ENCODE measurements around the gene PRKCE. TPM values are rescaled to one million over a fixed set of nuclear protein-coding genes. Genes with fewer than 3 reads are reported as not detected.

PRKCE gene
- total RNA-seq, 2 experiments from 2014 or later: 24.9 to 26.2 TPM

- TF ChIP-seq, protein P1, sequence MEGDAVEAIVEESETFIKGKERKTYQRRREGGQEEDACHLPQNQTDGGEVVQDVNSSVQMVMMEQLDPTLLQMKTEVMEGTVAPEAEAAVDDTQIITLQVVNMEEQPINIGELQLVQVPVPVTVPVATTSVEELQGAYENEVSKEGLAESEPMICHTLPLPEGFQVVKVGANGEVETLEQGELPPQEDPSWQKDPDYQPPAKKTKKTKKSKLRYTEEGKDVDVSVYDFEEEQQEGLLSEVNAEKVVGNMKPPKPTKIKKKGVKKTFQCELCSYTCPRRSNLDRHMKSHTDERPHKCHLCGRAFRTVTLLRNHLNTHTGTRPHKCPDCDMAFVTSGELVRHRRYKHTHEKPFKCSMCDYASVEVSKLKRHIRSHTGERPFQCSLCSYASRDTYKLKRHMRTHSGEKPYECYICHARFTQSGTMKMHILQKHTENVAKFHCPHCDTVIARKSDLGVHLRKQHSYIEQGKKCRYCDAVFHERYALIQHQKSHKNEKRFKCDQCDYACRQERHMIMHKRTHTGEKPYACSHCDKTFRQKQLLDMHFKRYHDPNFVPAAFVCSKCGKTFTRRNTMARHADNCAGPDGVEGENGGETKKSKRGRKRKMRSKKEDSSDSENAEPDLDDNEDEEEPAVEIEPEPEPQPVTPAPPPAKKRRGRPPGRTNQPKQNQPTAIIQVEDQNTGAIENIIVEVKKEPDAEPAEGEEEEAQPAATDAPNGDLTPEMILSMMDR (IDR thresholded peaks at IDR 0.05): no peak
- H3K27ac ChIP-seq (ENCODE audit: low read depth in 1 of 2, low read length in 2 of 2): no peak overlapping the region
- H3K36me3 Mint-ChIP-seq (ENCODE audit: low read depth): no peaks in the 10 kb centered on the region
- CTCF ChIA-PET: no interaction called here
- no peaks in the 10 kb centered on the region for H3K9me3 Mint-ChIP-seq
- H3K4me3 ChIP-seq (ENCODE audit: low read length): no peak overlapping the region
- no peak overlapping the region for H3K27ac Mint-ChIP-seq
- no peaks in the 10 kb centered on the region for H3K9me3 ChIP-seq (ENCODE audit: control insufficient read depth in 1 of 2, insufficient read depth in 1 of 2, low read length in 2 of 2)
- POLR2A ChIA-PET: no interaction called here
- H3K27me3 Mint-ChIP-seq: no peaks in the 10 kb centered on the region
- intact Hi-C loops (cut with DNase I, micrococcal nuclease): loop anchor here in 1 of 2 experiments (5.0 kb wide), 1 partner anchor 86 kb away; no protein-coding TSS in a partner anchor
- no peaks in the 10 kb centered on the region for H3K27me3 ChIP-seq (ENCODE audit: control insufficient read depth in 1 of 2, insufficient read depth in 2 of 2, low read length in 2 of 2)
- ATAC-seq (ENCODE audit: poor library complexity) (no peak), DNase-seq (peak in 3 of 14 experiments; percentile 7 to 56 (median 40))
- H3K4me1 ChIP-seq (ENCODE audit: insufficient read depth, low read length): no peaks in the 10 kb centered on the region
- H3K36me3 ChIP-seq (ENCODE audit: insufficient read depth, low read length): no peaks in the 10 kb centered on the region
- H3K4me3 Mint-ChIP-seq: no peak overlapping the region
- peaks cover 10% of the 10 kb centered on the region for H3K4me1 Mint-ChIP-seq (ENCODE audit: low read depth)
Observed at GRCh38 chr2:45728458-45728942, 77.0 kb downstream of the PRKCE start.

DNA sequence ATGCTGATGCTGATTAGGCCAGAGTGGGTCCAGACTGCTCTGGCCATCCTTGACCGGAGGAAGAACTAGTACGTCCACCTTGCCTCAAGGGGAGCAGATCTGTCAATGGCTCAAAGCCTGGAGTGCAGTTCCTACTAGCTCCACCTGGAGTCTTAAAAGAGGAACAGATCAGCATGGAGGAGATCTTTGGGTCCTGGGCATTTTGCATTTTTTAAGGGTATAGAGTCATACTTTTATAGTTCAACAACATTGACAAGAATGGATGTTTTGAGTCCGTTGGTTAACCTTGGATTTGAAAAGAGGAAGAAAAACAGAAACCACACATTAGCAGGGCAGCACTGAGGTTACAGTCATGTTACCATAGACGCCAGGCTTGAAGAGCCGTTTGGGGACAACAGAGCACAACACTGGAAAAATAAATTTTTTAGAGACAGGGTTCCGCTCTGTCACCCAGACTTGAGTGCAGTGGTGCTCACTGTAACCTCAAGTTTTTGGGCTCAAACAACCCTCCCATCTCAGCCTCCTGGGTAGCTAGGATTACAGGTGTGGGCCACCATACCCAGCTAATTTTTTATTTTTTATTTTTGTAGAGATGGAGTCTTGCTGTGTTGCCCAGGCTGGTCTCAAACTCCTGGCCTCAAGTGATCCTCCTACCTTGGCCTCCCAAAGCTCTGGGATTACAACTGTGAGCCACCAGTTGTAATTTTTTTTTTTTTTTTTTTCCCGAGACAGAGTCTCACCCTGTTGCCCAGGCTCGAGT is 78.5 kb downstream of the PRKCE start:
- no peak overlapping the region for H3K27ac Mint-ChIP-seq
- DNase-seq (peak in 3 of 14 experiments; percentile 25 to 39 (median 31)), ATAC-seq (ENCODE audit: poor library complexity) (peak; percentile 32)
- no peaks in the 10 kb centered on the region for H3K36me3 Mint-ChIP-seq (ENCODE audit: low read depth)
- H3K9me3 ChIP-seq (ENCODE audit: control insufficient read depth in 1 of 2, insufficient read depth in 1 of 2, low read length in 2 of 2): no peaks in the 10 kb centered on the region
- no peak overlapping the region for H3K4me3 Mint-ChIP-seq
- H3K36me3 ChIP-seq (ENCODE audit: insufficient read depth, low read length): no peaks in the 10 kb centered on the region
- no peaks in the 10 kb centered on the region for H3K9me3 Mint-ChIP-seq
- H3K4me3 ChIP-seq (ENCODE audit: low read length): no peak overlapping the region
- no peaks in the 10 kb centered on the region for H3K27me3 Mint-ChIP-seq
- intact Hi-C loops (cut with DNase I, micrococcal nuclease): loop anchor here in 1 of 2 experiments (5.0 kb wide), 1 partner anchor 88 kb away; no protein-coding TSS in a partner anchor
- no peak overlapping the region for H3K27ac ChIP-seq (ENCODE audit: low read depth in 1 of 2, low read length in 2 of 2)
- no peaks in the 10 kb centered on the region for H3K27me3 ChIP-seq (ENCODE audit: control insufficient read depth in 1 of 2, insufficient read depth in 2 of 2, low read length in 2 of 2)
- H3K4me1 ChIP-seq (ENCODE audit: insufficient read depth, low read length): no peaks in the 10 kb centered on the region
- H3K4me1 Mint-ChIP-seq (ENCODE audit: low read depth): no peaks in the 10 kb centered on the region
- ChIA-PET POLR2A (no interaction called here), CTCF (interaction anchor here (1.1 to 1.2 kb wide), 2 partner anchors 13 to 32 kb away, joined by 3 read pairs; no protein-coding TSS in a partner anchor)
- TF ChIP-seq, protein P1 (IDR thresholded peaks at IDR 0.05): no peak

DNA sequence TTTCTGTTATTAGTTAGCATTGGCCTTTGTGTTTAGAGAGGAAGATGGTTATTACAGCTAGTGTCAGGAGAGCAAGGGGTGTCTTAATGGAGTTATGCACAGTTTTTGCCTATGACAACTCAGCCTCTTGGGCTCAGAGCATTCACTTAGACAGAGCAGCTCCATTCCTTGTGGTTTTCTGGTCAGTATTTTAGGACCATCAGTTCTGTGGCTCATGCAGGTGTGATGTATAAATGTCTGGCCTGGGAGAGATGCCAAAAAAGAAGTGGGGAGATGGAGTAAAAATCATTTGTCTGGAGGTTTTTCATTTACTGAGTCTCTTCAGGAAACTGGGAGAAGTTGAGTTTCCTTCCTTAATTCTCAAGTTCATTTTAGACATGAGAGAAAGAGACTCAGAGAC is 79.7 kb downstream of the PRKCE start:
- H3K4me1 Mint-ChIP-seq (ENCODE audit: low read depth): no peaks in the 10 kb centered on the region
- Histone ChIP-seq H3K27me3 (ENCODE audit: control insufficient read depth in 1 of 2, insufficient read depth in 2 of 2, low read length in 2 of 2) (no peaks in the 10 kb centered on the region), H3K36me3 (ENCODE audit: insufficient read depth, low read length) (no peaks in the 10 kb centered on the region), H3K4me3 (ENCODE audit: low read length) (no peak overlapping the region), H3K4me1 (ENCODE audit: insufficient read depth, low read length) (no peaks in the 10 kb centered on the region), H3K27ac (ENCODE audit: low read depth in 1 of 2, low read length in 2 of 2) (no peak overlapping the region), H3K9me3 (ENCODE audit: control insufficient read depth in 1 of 2, insufficient read depth in 1 of 2, low read length in 2 of 2) (no peaks in the 10 kb centered on the region)
- intact Hi-C loops (cut with DNase I, micrococcal nuclease): no loop called here
- no peak for DNase-seq
- no peak for ATAC-seq (ENCODE audit: poor library complexity)
- POLR2A ChIA-PET: no interaction called here
- H3K36me3 Mint-ChIP-seq (ENCODE audit: low read depth): no peaks in the 10 kb centered on the region
- CTCF ChIA-PET: no interaction called here
- no peak overlapping the region for H3K4me3 Mint-ChIP-seq
- H3K9me3 Mint-ChIP-seq: no peaks in the 10 kb centered on the region
- no peak overlapping the region for H3K27ac Mint-ChIP-seq
- H3K27me3 Mint-ChIP-seq: no peaks in the 10 kb centered on the region
- TF ChIP-seq, protein P1 (IDR thresholded peaks at IDR 0.05): no peak
